PFSK-1 (cell line): ENCODE results near the gene ADGRB3.

Experiments
- POLR2AphosphoS5 ChIP-seq: IDR thresholded peaks from 2 replicates; pipeline ENCODE4 v1.6.1; 2012; ENCODE audit warnings: low read depth, mild to moderate bottlenecking, control low read depth, low read length, moderate library complexity
- REST ChIP-seq, 2 experiments: IDR thresholded peaks; 2 replicates each; pipeline versions ENCODE4 v1.6.1 to v1.8.0; 2011 to 2012; ENCODE audit warnings: low read depth in 2 of 2, low read length in 2 of 2, control low read depth in 1 of 2, inconsistent platforms in 1 of 2, mild to moderate bottlenecking in 1 of 2, moderate library complexity in 1 of 2; ENCODE audit not compliant: insufficient read depth in 1 of 2
- SIN3A ChIP-seq: IDR thresholded peaks from 2 replicates; pipeline ENCODE4 v1.6.1; 2012; ENCODE audit warnings: mild to moderate bottlenecking, low read length, moderate library complexity, borderline replicate concordance; ENCODE audit not compliant: insufficient read depth
- TAF1 ChIP-seq: IDR thresholded peaks from 2 replicates; pipeline ENCODE4 v1.6.1; 2012; ENCODE audit warnings: low read length, control low read depth, borderline replicate concordance; ENCODE audit not compliant: insufficient read depth

- TF ChIP-seq POLR2AphosphoS5 (no peak), REST (IDR thresholded peaks at IDR 0.05; ENCODE audit: insufficient read depth in 1 of 2, low read depth in 2 of 2, low read length in 2 of 2) (no peak), TAF1 (no peak), SIN3A (no peak)
Observed at GRCh38 chr6:68633281-68633971, 1.7 kb upstream of the ADGRB3 start.
